RWPE1 (cell line): ENCODE measurements around the gene HDGFL3.
"Not testable (repeated sequence)": the region's sequence is repeated elsewhere in the genome, so short reads cannot be mapped to it uniquely, and the experiment has no call there.

Experiments
- CTCF ChIA-PET: fragments of 350-600 bp; sonication (Branson Sonifier 250); formaldehyde crosslinking; extraction: SDS; loops from one replicate; lab custom pipeline; 2021; lab: Yijun Ruan, JAX
- POLR2A ChIA-PET: fragments of 400-600 bp; formaldehyde crosslinking; extraction: SDS; loops from one replicate; lab custom pipeline; 2020; ENCODE audit warnings: antibody characterized with exemption; ENCODE audit not compliant: low non-redundant PET; lab: Yijun Ruan, JAX
- DNase-seq: peaks from one replicate; pipeline ENCODE4 v3.0.0; 2012; ENCODE audit warnings: low spot score
- H3K27ac ChIP-seq: fragments of 450-650 bp; 2 replicates; pipeline ENCODE4 v1.5.1; 2017
- TF ChIP-seq, protein P1 (sequence below): fragments of 450-650 bp; conservative IDR thresholded peaks from 2 replicates; pipeline ENCODE4 v1.5.1; 2017; ENCODE audit warnings: low read depth, mild to moderate bottlenecking

The HDGFL3 gene

GRCh38 chr15:83190450-83190849 lies 17.2 kb downstream of the HDGFL3 start:
- POLR2A ChIA-PET = no interaction called here
- TF ChIP-seq, protein P1, sequence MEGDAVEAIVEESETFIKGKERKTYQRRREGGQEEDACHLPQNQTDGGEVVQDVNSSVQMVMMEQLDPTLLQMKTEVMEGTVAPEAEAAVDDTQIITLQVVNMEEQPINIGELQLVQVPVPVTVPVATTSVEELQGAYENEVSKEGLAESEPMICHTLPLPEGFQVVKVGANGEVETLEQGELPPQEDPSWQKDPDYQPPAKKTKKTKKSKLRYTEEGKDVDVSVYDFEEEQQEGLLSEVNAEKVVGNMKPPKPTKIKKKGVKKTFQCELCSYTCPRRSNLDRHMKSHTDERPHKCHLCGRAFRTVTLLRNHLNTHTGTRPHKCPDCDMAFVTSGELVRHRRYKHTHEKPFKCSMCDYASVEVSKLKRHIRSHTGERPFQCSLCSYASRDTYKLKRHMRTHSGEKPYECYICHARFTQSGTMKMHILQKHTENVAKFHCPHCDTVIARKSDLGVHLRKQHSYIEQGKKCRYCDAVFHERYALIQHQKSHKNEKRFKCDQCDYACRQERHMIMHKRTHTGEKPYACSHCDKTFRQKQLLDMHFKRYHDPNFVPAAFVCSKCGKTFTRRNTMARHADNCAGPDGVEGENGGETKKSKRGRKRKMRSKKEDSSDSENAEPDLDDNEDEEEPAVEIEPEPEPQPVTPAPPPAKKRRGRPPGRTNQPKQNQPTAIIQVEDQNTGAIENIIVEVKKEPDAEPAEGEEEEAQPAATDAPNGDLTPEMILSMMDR = no peak
- CTCF ChIA-PET = no interaction called here
- no peak for DNase-seq
- no peak overlapping the region for H3K27ac ChIP-seq

GRCh38 chr15:83185561-83185960 lies 22.1 kb downstream of the HDGFL3 start:
- ChIA-PET CTCF (no interaction called here), POLR2A (no interaction called here)
- DNase-seq = no peak
- H3K27ac ChIP-seq = no peak overlapping the region
- TF ChIP-seq, protein P1 = no peak

GRCh38 chr15:83178869-83179325 lies 28.7 kb downstream of the HDGFL3 start:
- TF ChIP-seq, protein P1 = no peak
- CTCF ChIA-PET = no interaction called here
- DNase-seq = no peak
- H3K27ac ChIP-seq = no peak overlapping the region
- POLR2A ChIA-PET = no interaction called here

DNA sequence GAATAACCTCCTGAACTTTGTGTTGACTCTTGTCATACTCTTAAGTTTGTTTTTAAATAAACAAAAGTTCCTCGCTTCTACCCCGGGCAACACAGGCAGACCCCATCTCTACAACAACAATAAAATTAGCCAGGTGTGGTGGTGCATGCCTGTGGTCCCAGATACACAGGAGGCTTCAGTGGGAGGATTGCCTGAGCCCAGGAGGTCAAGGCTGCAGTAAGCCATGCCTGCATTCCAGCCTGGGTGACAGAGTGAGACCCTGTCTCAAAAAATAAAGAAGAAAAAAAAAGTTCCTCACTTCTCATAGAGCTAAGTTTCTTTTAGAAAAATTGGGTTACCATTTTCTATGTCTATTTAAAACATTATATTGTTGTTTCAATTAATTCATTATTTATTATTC lies 29.2 kb downstream of the HDGFL3 start:
- no peak overlapping the region for H3K27ac ChIP-seq
- TF ChIP-seq, protein P1 = no peak
- ChIA-PET POLR2A (no interaction called here), CTCF (interaction anchor here (0.6 kb wide), 1 partner anchor 879 kb away, joined by 3 read pairs; no protein-coding TSS in a partner anchor)
- no peak for DNase-seq

- TF ChIP-seq, protein P1 = no peak
- no peak for DNase-seq
- H3K27ac ChIP-seq = no peak overlapping the region
- POLR2A ChIA-PET = no interaction called here
- CTCF ChIA-PET = no interaction called here
Measured at GRCh38 chr15:83174891-83175290, 32.7 kb downstream of the HDGFL3 start.

GRCh38 chr15:83170474-83171165 lies 37.0 kb downstream of the HDGFL3 start:
- ChIA-PET CTCF (interaction anchor here (0.6 kb wide), 1 partner anchor 292 kb away, joined by 3 read pairs; no protein-coding TSS in a partner anchor), POLR2A (no interaction called here)
- DNase-seq = no peak
- H3K27ac ChIP-seq = no peak overlapping the region
- TF ChIP-seq, protein P1 = no peak

- DNase-seq, POLR2A ChIA-PET, CTCF ChIA-PET, H3K27ac ChIP-seq: not testable (repeated sequence)
Measured at GRCh38 chr15:83169576-83169975, 38.0 kb downstream of the HDGFL3 start.
